HG03097 (cell line): Measurements from ENCODE around the gene PTPRF.

Source experiments
- ATAC-seq: cut with Tn5 transposase; IDR thresholded peaks from one replicate; pipeline ENCODE4 v1.9.1; 2021; ENCODE audit not compliant: unreplicated experiment, low FRiP score

Gene PTPRF

GRCh38 chr1:43600033-43601020, 69.6 kb downstream of the PTPRF start:
- no peak for ATAC-seq

- ATAC-seq: no peak
These were observed 72.3 kb downstream of the PTPRF start for GRCh38 chr1:43602990-43603389.

- no peak for ATAC-seq
These were observed 73.5 kb downstream of the PTPRF start for GRCh38 chr1:43604192-43604591.

GRCh38 chr1:43605157-43605556, 74.5 kb downstream of the PTPRF start:
- ATAC-seq: no peak

- ATAC-seq: no peak
These were observed 75.1 kb downstream of the PTPRF start for GRCh38 chr1:43605766-43606165.

GRCh38 chr1:43606624-43607023, 75.9 kb downstream of the PTPRF start:
- ATAC-seq: no peak

GRCh38 chr1:43608827-43609226, 78.1 kb downstream of the PTPRF start:
- no peak for ATAC-seq

- no peak for ATAC-seq
These were observed 79.7 kb downstream of the PTPRF start for GRCh38 chr1:43610339-43610738.

GRCh38 chr1:43611950-43612349, 81.3 kb downstream of the PTPRF start:
- no peak for ATAC-seq

- no peak for ATAC-seq
These were observed 81.7 kb downstream of the PTPRF start for GRCh38 chr1:43612406-43612805.

GRCh38 chr1:43613075-43613942, 82.6 kb downstream of the PTPRF start:
- no peak for ATAC-seq

GRCh38 chr1:43614211-43614610, 83.5 kb downstream of the PTPRF start:
- no peak for ATAC-seq

- no peak for ATAC-seq
These were observed 84.2 kb downstream of the PTPRF start for GRCh38 chr1:43614891-43615290.

- ATAC-seq: no peak
These were observed 85.7 kb downstream of the PTPRF start for GRCh38 chr1:43616383-43616782.

- no peak for ATAC-seq
These were observed 86.3 kb downstream of the PTPRF start for GRCh38 chr1:43617011-43617410.

GRCh38 chr1:43617668-43618067, 87.0 kb downstream of the PTPRF start:
- ATAC-seq: no peak

- no peak for ATAC-seq
These were observed 88.0 kb downstream of the PTPRF start for GRCh38 chr1:43618521-43619313.

- ATAC-seq: no peak
These were observed 88.7 kb downstream of the PTPRF start for GRCh38 chr1:43619314-43619790.

- ATAC-seq: no peak
These were observed 89.6 kb downstream of the PTPRF start for GRCh38 chr1:43619996-43620920.
